Kidney epithelial cell (primary cell): ENCODE data around the gene DNAJC25. TPM values are rescaled to one million over a fixed set of nuclear protein-coding genes. Genes with fewer than 3 reads are reported as not detected.
"Not testable (repeated sequence)": the region's sequence is repeated elsewhere in the genome, so short reads cannot be mapped to it uniquely, and the experiment has no call there.

Source experiments
- DNase-seq: peaks from one replicate; pipeline ENCODE4 v3.0.0-alpha.2; 2010; ENCODE audit warnings: low read depth
- H3K27me3 ChIP-seq: 2 replicates; pipeline ENCODE4 v1.6.0; 2011; ENCODE audit warnings: low read length; ENCODE audit not compliant: control insufficient read depth, insufficient read depth
- H3K36me3 ChIP-seq: 2 replicates; pipeline ENCODE4 v1.5.1; 2011; ENCODE audit warnings: low read length; ENCODE audit not compliant: control insufficient read depth, insufficient read depth
- H3K4me3 ChIP-seq: 2 replicates; pipeline ENCODE4 v1.5.1; 2011; ENCODE audit warnings: low read depth, mild to moderate bottlenecking, control low read depth, low read length
- CTCF ChIP-seq: IDR thresholded peaks from 2 replicates; pipeline ENCODE4 v1.5.1; 2011; ENCODE audit warnings: mild to moderate bottlenecking, moderate library complexity, low read length, control low read depth, inconsistent platforms; ENCODE audit not compliant: insufficient read depth, poor library complexity, severe bottlenecking
- total RNA-seq: library from RNA; depleted of rRNA; stranded (reverse); fragments of >200 nt; gene quantifications from 2 replicates; pipeline ENCODE4 v1.2.3, GENCODE V29; 2015

Gene DNAJC25
- total RNA-seq, 1 donor from 2014 or later, result 8.1 TPM

GRCh38 chr9:111604054-111604615 is 27.0 kb upstream of the DNAJC25 start:
- no peak for DNase-seq
- no peak for TF ChIP-seq CTCF
- Histone ChIP-seq H3K27me3 (no peaks in the 10 kb centered on the region), H3K36me3 (no peaks in the 10 kb centered on the region), H3K4me3 (no peak overlapping the region)

- no peak overlapping the region for H3K4me3 ChIP-seq
- H3K36me3 ChIP-seq, result no peaks in the 10 kb centered on the region
- no peak for TF ChIP-seq CTCF
- DNase-seq, result no peak
- no peaks in the 10 kb centered on the region for H3K27me3 ChIP-seq
Measured at GRCh38 chr9:111605041-111605559, 26.0 kb upstream of the DNAJC25 start.

GRCh38 chr9:111610149-111610548 is 21.0 kb upstream of the DNAJC25 start:
- DNase-seq, result no peak
- TF ChIP-seq CTCF, result no peak
- Histone ChIP-seq H3K4me3 (no peak overlapping the region), H3K36me3 (no peaks in the 10 kb centered on the region), H3K27me3 (no peaks in the 10 kb centered on the region)

- Histone ChIP-seq H3K27me3 (no peaks in the 10 kb centered on the region), H3K4me3 (no peak overlapping the region), H3K36me3 (no peaks in the 10 kb centered on the region)
- no peak for TF ChIP-seq CTCF
- DNase-seq, result no peak
Measured at GRCh38 chr9:111610845-111611244, 20.3 kb upstream of the DNAJC25 start.

- no peak for TF ChIP-seq CTCF
- no peak for DNase-seq
- no peak overlapping the region for H3K4me3 ChIP-seq
Measured at GRCh38 chr9:111613436-111614040, 17.6 kb upstream of the DNAJC25 start.

GRCh38 chr9:111615928-111616327 is 15.2 kb upstream of the DNAJC25 start:
- DNase-seq, result no peak
- H3K27me3 ChIP-seq, result no peaks in the 10 kb centered on the region
- TF ChIP-seq CTCF, result no peak
- no peaks in the 10 kb centered on the region for H3K36me3 ChIP-seq
- no peak overlapping the region for H3K4me3 ChIP-seq

More at GRCh38 chr9:111613436-111614040, 17.6 kb upstream of the DNAJC25 start:
- Histone ChIP-seq H3K36me3 (no peaks in the 10 kb centered on the region), H3K27me3 (no peaks in the 10 kb centered on the region)

- not testable (repeated sequence) for H3K36me3 ChIP-seq, DNase-seq, H3K27me3 ChIP-seq, H3K4me3 ChIP-seq
Measured at GRCh38 chr9:111617349-111617748, 13.8 kb upstream of the DNAJC25 start.
